H1 (cell line): Measurements from ENCODE around the gene MACF1. TPM values are rescaled to one million over a fixed set of nuclear protein-coding genes. Genes with fewer than 3 reads are reported as not detected.

Experiments
- CTCF ChIA-PET: fragments of 300-600 bp; sonication (Branson Sonifier 250); formaldehyde crosslinking; loops from one replicate; lab custom pipeline; 2021; ENCODE audit not compliant: partially characterized antibody; lab: Charles Lee
- POLR2A ChIA-PET: fragments of 300-600 bp; sonication (Branson Sonifier 250); formaldehyde crosslinking; loops from one replicate; lab custom pipeline; 2021; ENCODE audit warnings: inconsistent platforms; ENCODE audit not compliant: partially characterized antibody; lab: Charles Lee
- DNase-seq, 2 experiments: peaks; one replicate each; pipeline versions ENCODE4 v3.0.0 to v3.0.0-alpha.2; 2010 to 2022; ENCODE audit warnings: low spot score in 2 of 2, low read depth in 1 of 2, mixed read lengths in 1 of 2
- FAIRE-seq: peaks from 2 replicates; lab custom pipeline; 2011; peaks lifted over from hg19 to GRCh38; lab: Jason Lieb, UNC
- H2AFZ ChIP-seq: 2 replicates; pipeline ENCODE4 v1.8.1; 2012; ENCODE audit warnings: low read length, inconsistent platforms
- H2AK5ac ChIP-seq: 2 replicates; pipeline ENCODE4 v1.6.1; 2013; ENCODE audit warnings: low read depth, low read length
- H2BK120ac ChIP-seq: replicated peaks from 2 replicates; pipeline ENCODE3; 2013; ENCODE audit warnings: low read depth, low read length, inconsistent platforms
- H2BK12ac ChIP-seq: 2 replicates; pipeline ENCODE4 v1.6.1; 2013; ENCODE audit warnings: low read depth, low read length
- H2BK15ac ChIP-seq: 2 replicates; pipeline ENCODE4 v1.6.1; 2013; ENCODE audit warnings: low read length
- H2BK20ac ChIP-seq: 2 replicates; pipeline ENCODE4 v1.6.1; 2013; ENCODE audit warnings: low read length
- H2BK5ac ChIP-seq: 2 replicates; pipeline ENCODE4 v1.6.1; 2013; ENCODE audit warnings: low read depth, low read length
- H3K14ac ChIP-seq: 2 replicates; pipeline ENCODE4 v1.6.1; 2013; ENCODE audit warnings: inconsistent platforms; ENCODE audit not compliant: insufficient read length
- H3K18ac ChIP-seq: 2 replicates; pipeline ENCODE4 v1.6.1; 2013; ENCODE audit warnings: low read length; ENCODE audit errors: extremely low read depth
- H3K23ac ChIP-seq: 2 replicates; pipeline ENCODE4 v1.6.1; 2013; ENCODE audit warnings: inconsistent platforms; ENCODE audit not compliant: insufficient read length
- H3K23me2 ChIP-seq: 2 replicates; pipeline ENCODE4 v1.6.1; 2013; ENCODE audit warnings: low read depth, low read length
- H3K27ac ChIP-seq: 2 replicates; pipeline ENCODE4 v1.6.1; 2011; ENCODE audit warnings: low read depth, low read length, inconsistent platforms
- H3K27me3 ChIP-seq, 4 experiments: replicated peaks in 1 of 4; 1 replicate in 1 of 4; 2 replicates in 3 of 4; pipeline versions ENCODE4 v1.6.1 to v1.8.1; 2011 to 2013; ENCODE audit warnings: low read length in 3 of 4, mild to moderate bottlenecking in 3 of 4, inconsistent platforms in 2 of 4, mixed read lengths in 2 of 4, moderate library complexity in 1 of 4; ENCODE audit not compliant: control insufficient read depth in 3 of 4, insufficient read depth in 3 of 4; ENCODE audit errors: extremely low read depth in 1 of 4
- H3K36me3 ChIP-seq, 4 experiments: 2 replicates each; pipeline versions ENCODE4 v1.6.1 to v1.8.1; 2011 to 2013; ENCODE audit warnings: mild to moderate bottlenecking in 4 of 4, low read length in 3 of 4, moderate library complexity in 2 of 4, control low read depth in 1 of 4, inconsistent platforms in 1 of 4; ENCODE audit not compliant: insufficient read depth in 4 of 4, control insufficient read depth in 2 of 4
- H3K4ac ChIP-seq: replicated peaks from 2 replicates; pipeline ENCODE3; 2013; ENCODE audit warnings: low read length, low read depth, mixed read lengths, inconsistent platforms; ENCODE audit not compliant: insufficient read length
- H3K4me1 ChIP-seq, 4 experiments: replicated peaks in 1 of 4; 1 replicate in 1 of 4; 2 replicates in 3 of 4; pipeline versions ENCODE4 v1.6.1 to v1.8.1; 2011 to 2013; ENCODE audit warnings: low read length in 3 of 4, inconsistent platforms in 2 of 4, mixed read lengths in 1 of 4; ENCODE audit not compliant: insufficient read depth in 4 of 4, control insufficient read depth in 3 of 4
- H3K4me2 ChIP-seq, 2 experiments: 2 replicates each; pipeline versions ENCODE4 v1.6.1 to v1.8.1; 2011 to 2013; ENCODE audit warnings: low read depth in 2 of 2, low read length in 2 of 2, control low read depth in 1 of 2, inconsistent platforms in 1 of 2, mild to moderate bottlenecking in 1 of 2; ENCODE audit not compliant: insufficient read depth in 1 of 2
- H3K4me3 ChIP-seq, 4 experiments: fragments of 200-600, 300-600 bp in 1 of 4; sonication (generic), shearing (Covaris generic), sonication (Bioruptor Twin) in 1 of 4; 2 replicates each; pipeline versions ENCODE4 v1.5.1 to v1.8.1; 2011 to 2016; ENCODE audit warnings: low read length in 4 of 4, low read depth in 3 of 4, control low read depth in 2 of 4, inconsistent platforms in 2 of 4, mild to moderate bottlenecking in 2 of 4, mixed read lengths in 1 of 4, moderate library complexity in 1 of 4; ENCODE audit not compliant: insufficient read depth in 2 of 4; ENCODE audit errors: extremely low read depth in 1 of 4
- H3K56ac ChIP-seq: replicated peaks from 2 replicates; pipeline ENCODE3; 2013; ENCODE audit warnings: low read depth, mild to moderate bottlenecking, mixed read lengths, low read length, inconsistent platforms; ENCODE audit not compliant: insufficient read length
- H3K79me1 ChIP-seq: 2 replicates; pipeline ENCODE4 v1.6.1; 2013; ENCODE audit warnings: low read depth, low read length, control low read depth
- H3K79me2 ChIP-seq, 2 experiments: 2 replicates each; pipeline versions ENCODE4 v1.6.1 to v1.8.1; 2012 to 2013; ENCODE audit warnings: low read length in 2 of 2, mild to moderate bottlenecking in 2 of 2, inconsistent platforms in 1 of 2; ENCODE audit not compliant: insufficient read depth in 2 of 2, control insufficient read depth in 1 of 2
- H3K9ac ChIP-seq, 4 experiments: replicated peaks in 1 of 4; 1 replicate in 1 of 4; 2 replicates in 3 of 4; pipeline versions ENCODE4 v1.6.1 to v1.8.1; 2011 to 2013; ENCODE audit warnings: low read depth in 3 of 4, low read length in 3 of 4, control low read depth in 2 of 4, mild to moderate bottlenecking in 2 of 4, moderate library complexity in 2 of 4, inconsistent platforms in 1 of 4; ENCODE audit errors: extremely low read depth in 1 of 4
- H3K9me3 ChIP-seq, 2 experiments: 2 replicates each; pipeline versions ENCODE4 v1.6.1 to v1.8.1; 2012 to 2013; ENCODE audit warnings: mild to moderate bottlenecking in 2 of 2, moderate library complexity in 2 of 2, control low read depth in 1 of 2, inconsistent platforms in 1 of 2, low read depth in 1 of 2, low read length in 1 of 2, mixed read lengths in 1 of 2; ENCODE audit not compliant: insufficient read depth in 2 of 2
- H4K20me1 ChIP-seq, 2 experiments: replicated peaks in 1 of 2; 2 replicates each; pipeline versions ENCODE3 to v1.8.1; 2011 to 2013; ENCODE audit warnings: inconsistent platforms in 2 of 2, low read length in 2 of 2, mild to moderate bottlenecking in 1 of 2; ENCODE audit not compliant: insufficient read depth in 2 of 2, control insufficient read depth in 1 of 2
- H4K5ac ChIP-seq: 2 replicates; pipeline ENCODE4 v1.6.1; 2013; ENCODE audit warnings: low read length, low read depth, mixed read lengths, inconsistent platforms; ENCODE audit not compliant: insufficient read length
- H4K8ac ChIP-seq: 2 replicates; pipeline ENCODE4 v1.8.0; 2013; ENCODE audit warnings: mild to moderate bottlenecking, moderate library complexity, low read length, inconsistent platforms; ENCODE audit not compliant: insufficient read depth; ENCODE audit errors: extremely low read depth
- H4K91ac ChIP-seq: replicated peaks from 2 replicates; pipeline ENCODE3; 2013; ENCODE audit warnings: low read length, mixed read lengths, inconsistent platforms; ENCODE audit not compliant: insufficient read length
- MAFK ChIP-seq: IDR thresholded peaks from 2 replicates; pipeline ENCODE4 v1.6.1; 2012; ENCODE audit warnings: low read depth, mild to moderate bottlenecking, improper control_type of control experiment, low read length
- WGBS, 2 experiments: shearing (Covaris generic) in 1 of 2; methylation state at CpG; one replicate each; pipeline versions ENCODE4 v1.1.6 to v1.1.7; 2013 to 2015; ENCODE audit warnings: low lambda C conversion rate in 2 of 2, mixed read lengths in 2 of 2, inconsistent platforms in 1 of 2, low coverage in 1 of 2, missing lambda C conversion rate in 1 of 2; ENCODE audit not compliant: insufficient replicate concordance in 2 of 2, insufficient coverage in 1 of 2, insufficient read length in 1 of 2; ENCODE audit errors: extremely low coverage in 1 of 2, missing lambda C conversion rate in 1 of 2; 5-methylcytosine and 5-hydroxymethylcytosine counted together
- polyA plus RNA-seq, 7 experiments: library from polyadenylated mRNA; depleted of rRNA in 3 of 7; stranded (reverse) in 5 of 7; unstranded in 2 of 7; fragments of >200 nt in 5 of 7; fragments of 200-250 nt in 2 of 7; gene quantifications; 1 replicate in 5 of 7; 2 replicates in 1 of 7; 4 replicates in 1 of 7; pipeline versions ENCODE4 v1.2.1 to v1.2.3, GENCODE V29; 2011 to 2013; ENCODE audit warnings: missing spikeins in 2 of 7, mixed read lengths in 2 of 7
- total RNA-seq: library from RNA; stranded (reverse); fragmentation: NEBNext Ultra II Directional; extraction: Animal tissue kit (Norgen Biotek cat#: 25700); gene quantifications from 2 replicates; pipeline ENCODE4 v1.2.1, GENCODE V29; 2021

MACF1 gene
- total and polyA plus RNA-seq, 2 of the 8 experiments (the other 6 are each of a cell fraction or from before 2014, with no cell fraction given) = 59.8 to 285 TPM

GRCh38 chr1:39396671-39397070 lies 192.2 kb downstream of the MACF1 start:
- H3K23ac ChIP-seq = no peak overlapping the region
- peaks cover 9% of the 10 kb centered on the region; the same call in 1 of the 2 replicates for H3K79me1 ChIP-seq
- H4K91ac ChIP-seq = no peak overlapping the region
- no peak overlapping the region for H3K56ac ChIP-seq
- no peaks in the 10 kb centered on the region for H3K9me3 ChIP-seq
- no peak overlapping the region for H2BK12ac ChIP-seq
- no peak overlapping the region for H2BK20ac ChIP-seq
- ChIA-PET CTCF (no interaction called here), POLR2A (no interaction called here)
- no peak overlapping the region for H4K5ac ChIP-seq
- WGBS, 2 experiments = 89% methylated on average over 5 of the region's 5 CpGs; no CpG with 5 or more reads in 1 of the 2 experiments
- no peak overlapping the region for H2BK15ac ChIP-seq
- peaks cover 0 to 2% of the 10 kb centered on the region in 2 experiments for H4K20me1 ChIP-seq
- peaks cover 3 to 15% (median 7%) of the 10 kb centered on the region in 4 experiments; a peak in 5 of 7 replicates for H3K4me1 ChIP-seq
- no peak overlapping the region for H2BK120ac ChIP-seq
- no peaks in the 10 kb centered on the region for H3K27me3 ChIP-seq
- H3K27ac ChIP-seq = no peak overlapping the region
- H3K4me3 ChIP-seq = no peak overlapping the region
- H3K9ac ChIP-seq = no peak overlapping the region
- no peak overlapping the region for H4K8ac ChIP-seq
- H2AFZ ChIP-seq = no peak overlapping the region
- H3K14ac ChIP-seq = no peak overlapping the region
- H3K18ac ChIP-seq = no peak overlapping the region
- DNase-seq (no peak), FAIRE-seq (no peak)
- no peak overlapping the region for H3K4ac ChIP-seq
- H3K79me2 ChIP-seq = peaks cover 0 to 47% of the 10 kb centered on the region in 2 experiments; a peak in 2 of 4 replicates
- no peaks in the 10 kb centered on the region for H3K36me3 ChIP-seq
- H2AK5ac ChIP-seq = no peak overlapping the region
- H3K4me2 ChIP-seq = no peak overlapping the region
- H3K23me2 ChIP-seq = no peaks in the 10 kb centered on the region; the same call in 1 of the 2 replicates
- no peak overlapping the region for H2BK5ac ChIP-seq
- no peak for TF ChIP-seq MAFK
